DMS114 treated with DMSO at 0.1 percent for 48 hours (cell line): ENCODE results near the gene TRHDE.

Source experiments
- DNase-seq: peaks from one replicate; lab custom pipeline; 2025; ENCODE audit not compliant: unreplicated experiment; lab: John Stamatoyannopoulos, UW

TRHDE gene

GRCh38 chr12:72716221-72716620 is 444.1 kb downstream of the TRHDE start:
- DNase-seq, result no peak

GRCh38 chr12:72717036-72717435 is 444.9 kb downstream of the TRHDE start:
- no peak for DNase-seq
